SU-DHL-6 (cell line): ENCODE measurements around the gene ENO1.
"Not testable (repeated sequence)": the region's sequence is repeated elsewhere in the genome, so short reads cannot be mapped to it uniquely, and the experiment has no call there.

ENCODE experiments used
- H2AFZ ChIP-seq: fragments of 200-600 bp; sonication (generic); 2 replicates; pipeline ENCODE4 v1.6.1; 2014; ENCODE audit warnings: low read depth, mild to moderate bottlenecking, moderate library complexity, mixed read lengths, antibody characterized with exemption, low read length; ENCODE audit not compliant: severe bottlenecking
- H3F3A ChIP-seq: fragments of 200-600 bp; shearing (Covaris generic); 2 replicates; pipeline ENCODE4 v1.6.0; 2016; ENCODE audit warnings: antibody characterized with exemption, mild to moderate bottlenecking; ENCODE audit not compliant: insufficient read depth
- H3K27ac ChIP-seq: fragments of 200-600 bp; sonication (generic); 2 replicates; pipeline ENCODE4 v1.5.1; 2016; ENCODE audit warnings: low read depth, mild to moderate bottlenecking, low read length, moderate library complexity, mixed read lengths
- H3K27me3 ChIP-seq: fragments of 200-600 bp; sonication (generic), shearing (Covaris generic); 2 replicates; pipeline ENCODE4 v1.6.0; 2014; ENCODE audit warnings: mild to moderate bottlenecking, low read length
- H3K36me3 ChIP-seq: fragments of 200-600 bp; sonication (generic); 2 replicates; pipeline ENCODE4 v1.6.1; 2014; ENCODE audit warnings: mild to moderate bottlenecking, low read length, mixed read lengths
- H3K4me2 ChIP-seq: fragments of 300-600, 200-600 bp; shearing (Covaris generic), sonication (generic); 2 replicates; pipeline ENCODE4 v1.6.0; 2014; ENCODE audit warnings: low read length, low read depth, mild to moderate bottlenecking; ENCODE audit not compliant: poor library complexity, severe bottlenecking
- H3K4me3 ChIP-seq: fragments of 200-600 bp; sonication (generic); 2 replicates; pipeline ENCODE4 v1.5.1; 2014; ENCODE audit warnings: antibody characterized with exemption, low read length, mild to moderate bottlenecking, mixed read lengths; ENCODE audit not compliant: insufficient read depth, poor library complexity, severe bottlenecking
- H3K79me2 ChIP-seq: fragments of 200-600 bp; sonication (generic); 2 replicates; pipeline ENCODE4 v1.6.1; 2014; ENCODE audit warnings: mild to moderate bottlenecking, low read length, moderate library complexity; ENCODE audit not compliant: insufficient read depth
- H3K9ac ChIP-seq: fragments of 200-600 bp; sonication (generic); 2 replicates; pipeline ENCODE4 v1.7.0; 2014; ENCODE audit warnings: mild to moderate bottlenecking, low read length
- H3K9me2 ChIP-seq: fragments of 200-600 bp; sonication (generic); replicated peaks from 2 replicates; pipeline ENCODE4 v1.6.1; 2014; ENCODE audit warnings: low read length; ENCODE audit not compliant: insufficient read depth
- H3K9me3 ChIP-seq: fragments of 200-600 bp; sonication (generic); 2 replicates; pipeline ENCODE4 v1.6.1; 2014; ENCODE audit warnings: low read length, mixed read lengths; ENCODE audit not compliant: insufficient read depth
- H4K20me1 ChIP-seq: fragments of 200-600 bp; sonication (generic); 2 replicates; pipeline ENCODE4 v1.6.1; 2014; ENCODE audit warnings: low read depth, mild to moderate bottlenecking, antibody characterized with exemption, low read length, moderate library complexity, mixed read lengths
- CTCF ChIP-seq: fragments of 200-600 bp; sonication (generic); IDR thresholded peaks from one replicate; pipeline ENCODE4 v1.5.1; 2017; ENCODE audit warnings: antibody characterized with exemption, mild to moderate bottlenecking, low read length, moderate library complexity; ENCODE audit not compliant: insufficient read depth, poor library complexity, severe bottlenecking
- EZH2phosphoT487 ChIP-seq: fragments of 200-600 bp; sonication (generic), shearing (Covaris generic); conservative IDR thresholded peaks from 2 replicates; pipeline ENCODE4 v1.6.1; 2018; ENCODE audit warnings: mild to moderate bottlenecking, antibody characterized with exemption, low read length, moderate library complexity, mixed read lengths

ENO1 gene

GRCh38 chr1:8925406-8925805 is 46.9 kb upstream of the ENO1 start:
- no peak for TF ChIP-seq CTCF
- no peak for TF ChIP-seq EZH2phosphoT487
- no peaks in the 10 kb centered on the region for H4K20me1 ChIP-seq
- H3K9me3 ChIP-seq, result no peaks in the 10 kb centered on the region
- no peaks in the 10 kb centered on the region for H3K9me2 ChIP-seq
- no peak overlapping the region for H2AFZ ChIP-seq
- no peak overlapping the region for H3K4me3 ChIP-seq
- H3K9ac ChIP-seq, result no peak overlapping the region
- no peak overlapping the region for H3K27ac ChIP-seq
- H3K36me3 ChIP-seq, result no peaks in the 10 kb centered on the region
- no peaks in the 10 kb centered on the region for H3F3A ChIP-seq
- H3K4me2 ChIP-seq, result no peak overlapping the region
- no peaks in the 10 kb centered on the region for H3K79me2 ChIP-seq
- H3K27me3 ChIP-seq, result no peaks in the 10 kb centered on the region

GRCh38 chr1:8922962-8923361 is 44.5 kb upstream of the ENO1 start:
- H3K9ac ChIP-seq, result no peak overlapping the region
- H3F3A ChIP-seq, result no peaks in the 10 kb centered on the region
- no peak overlapping the region for H3K4me2 ChIP-seq
- no peaks in the 10 kb centered on the region for H4K20me1 ChIP-seq
- H3K27ac ChIP-seq, result no peak overlapping the region
- H3K9me3 ChIP-seq, result no peaks in the 10 kb centered on the region
- H3K27me3 ChIP-seq, result no peaks in the 10 kb centered on the region
- TF ChIP-seq CTCF (no peak), EZH2phosphoT487 (no peak)
- H3K9me2 ChIP-seq, result no peaks in the 10 kb centered on the region
- no peaks in the 10 kb centered on the region for H3K36me3 ChIP-seq
- no peaks in the 10 kb centered on the region for H3K79me2 ChIP-seq
- no peak overlapping the region for H3K4me3 ChIP-seq
- no peak overlapping the region for H2AFZ ChIP-seq

- not testable (repeated sequence) for H3K4me2 ChIP-seq, H3K36me3 ChIP-seq, H2AFZ ChIP-seq, H3K9ac ChIP-seq, H3K9me3 ChIP-seq, H3K4me3 ChIP-seq, H3F3A ChIP-seq, H3K79me2 ChIP-seq, H4K20me1 ChIP-seq, H3K27ac ChIP-seq, H3K27me3 ChIP-seq, H3K9me2 ChIP-seq
These were observed 39.0 kb upstream of the ENO1 start for GRCh38 chr1:8917536-8917935.

- no peak overlapping the region for H3K4me2 ChIP-seq
These were observed 37.0 kb upstream of the ENO1 start for GRCh38 chr1:8915446-8915845.

More at GRCh38 chr1:8915446-8915845, 37.0 kb upstream of the ENO1 start:
- Histone ChIP-seq H3K79me2 (no peaks in the 10 kb centered on the region), H3K27ac (no peak overlapping the region), H3K27me3 (no peaks in the 10 kb centered on the region), H3K4me3 (no peak overlapping the region), H3K9ac (no peak overlapping the region), H3K36me3 (no peaks in the 10 kb centered on the region), H4K20me1 (no peaks in the 10 kb centered on the region), H3K9me3 (no peaks in the 10 kb centered on the region), H2AFZ (no peak overlapping the region), H3K9me2 (no peaks in the 10 kb centered on the region), H3F3A (no peaks in the 10 kb centered on the region)
- TF ChIP-seq CTCF (no peak), EZH2phosphoT487 (no peak)
